Cardiac muscle cell (in vitro differentiated cells and primary cell): ENCODE results near the gene TTYH3. TPM values are rescaled to one million over a fixed set of nuclear protein-coding genes. Genes with fewer than 3 reads are reported as not detected.

ENCODE experiments used
- DNase-seq, 2 donors: peaks; one replicate each; pipeline versions ENCODE4 v3.0.0 to v3.0.0-alpha.2; 2010 to 2017; ENCODE audit warnings: low read depth in 1 of 2, low spot score in 1 of 2
- H3K27ac ChIP-seq: fragments of 200-600 bp; sonication (generic); 2 replicates; pipeline ENCODE4 v1.5.1; 2016
- H3K27me3 ChIP-seq: fragments of 200-600 bp; sonication (generic); 2 replicates; pipeline ENCODE4 v1.6.0; 2016; ENCODE audit warnings: control low read depth
- H3K36me3 ChIP-seq: fragments of 200-600 bp; sonication (generic); 2 replicates; pipeline ENCODE4 v1.5.1; 2016; ENCODE audit warnings: control low read depth
- H3K4me1 ChIP-seq: fragments of 200-600 bp; sonication (generic); 2 replicates; pipeline ENCODE4 v1.8.1; 2017; ENCODE audit warnings: low read depth, mild to moderate bottlenecking, mixed run types
- H3K4me3 ChIP-seq: fragments of 200-600 bp; sonication (generic); 2 replicates; pipeline ENCODE4 v1.5.1; 2016; ENCODE audit warnings: mild to moderate bottlenecking
- H3K9me3 ChIP-seq: fragments of 200-600 bp; sonication (generic); 2 replicates; pipeline ENCODE4 v1.5.1; 2017; ENCODE audit warnings: low read depth, mild to moderate bottlenecking, control low read depth
- polyA plus RNA-seq: library from polyadenylated mRNA; unstranded; fragments of >200 nt; fragmentation: Nextera tagmentation; extraction: Ambion mirVana; gene quantifications from 2 replicates; pipeline ENCODE4 v1.2.1, GENCODE V29; 2016
- total RNA-seq: library from RNA; depleted of rRNA; stranded (reverse); fragments of >200 nt; gene quantifications from 2 replicates; pipeline ENCODE4 v1.2.3, GENCODE V29; 2016
- TF ChIP-seq, protein P1 (sequence below): IDR thresholded peaks from 2 replicates; pipeline ENCODE4 v1.5.1; 2012; ENCODE audit warnings: low read depth, mild to moderate bottlenecking, low read length

Gene TTYH3
- total and polyA plus RNA-seq, 2 experiments from 2014 or later: 64.6 to 86.6 TPM

DNA sequence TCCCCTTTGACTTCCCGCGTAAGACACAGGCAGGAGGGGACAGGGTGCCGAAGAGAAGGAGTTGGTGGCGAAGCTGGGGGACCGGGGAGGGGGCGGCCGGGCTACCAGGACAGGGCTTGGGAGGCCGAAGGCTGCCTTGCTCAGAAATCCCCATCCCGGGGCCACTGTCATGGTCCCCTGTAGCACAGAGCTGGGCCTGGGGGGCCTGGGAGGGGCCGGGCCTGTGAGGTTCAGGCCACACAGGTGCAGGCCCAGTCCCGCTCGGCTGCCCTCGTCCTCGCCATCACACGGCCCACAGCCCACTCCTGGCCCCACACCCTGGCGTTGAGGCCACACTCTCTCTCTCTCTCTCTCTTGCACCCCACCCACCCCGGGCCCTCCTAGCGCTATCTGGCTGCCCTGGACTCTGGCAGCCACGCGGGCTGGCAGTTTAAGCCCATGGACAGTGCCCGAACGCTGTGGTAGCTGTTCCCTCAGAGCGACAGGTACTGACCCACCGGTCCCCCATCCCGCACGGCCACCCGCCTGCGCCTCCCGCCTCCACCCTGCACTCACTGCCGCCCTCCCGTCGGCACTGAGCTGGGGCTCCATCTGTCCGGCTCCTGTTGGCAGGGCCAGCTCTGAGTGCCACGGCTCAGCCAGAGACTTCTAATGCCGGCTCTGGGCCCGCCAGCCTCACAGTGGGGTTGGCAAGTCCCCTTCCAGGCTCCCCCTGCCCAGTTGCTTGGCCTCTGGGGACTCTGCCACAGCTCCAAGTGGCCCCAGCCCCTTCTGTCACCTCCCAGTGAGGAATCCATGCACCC lies 28.0 kb downstream of the TTYH3 start:
- DNase-seq: no peak
- peaks cover 13% of the 10 kb centered on the region for H3K36me3 ChIP-seq

DNA sequence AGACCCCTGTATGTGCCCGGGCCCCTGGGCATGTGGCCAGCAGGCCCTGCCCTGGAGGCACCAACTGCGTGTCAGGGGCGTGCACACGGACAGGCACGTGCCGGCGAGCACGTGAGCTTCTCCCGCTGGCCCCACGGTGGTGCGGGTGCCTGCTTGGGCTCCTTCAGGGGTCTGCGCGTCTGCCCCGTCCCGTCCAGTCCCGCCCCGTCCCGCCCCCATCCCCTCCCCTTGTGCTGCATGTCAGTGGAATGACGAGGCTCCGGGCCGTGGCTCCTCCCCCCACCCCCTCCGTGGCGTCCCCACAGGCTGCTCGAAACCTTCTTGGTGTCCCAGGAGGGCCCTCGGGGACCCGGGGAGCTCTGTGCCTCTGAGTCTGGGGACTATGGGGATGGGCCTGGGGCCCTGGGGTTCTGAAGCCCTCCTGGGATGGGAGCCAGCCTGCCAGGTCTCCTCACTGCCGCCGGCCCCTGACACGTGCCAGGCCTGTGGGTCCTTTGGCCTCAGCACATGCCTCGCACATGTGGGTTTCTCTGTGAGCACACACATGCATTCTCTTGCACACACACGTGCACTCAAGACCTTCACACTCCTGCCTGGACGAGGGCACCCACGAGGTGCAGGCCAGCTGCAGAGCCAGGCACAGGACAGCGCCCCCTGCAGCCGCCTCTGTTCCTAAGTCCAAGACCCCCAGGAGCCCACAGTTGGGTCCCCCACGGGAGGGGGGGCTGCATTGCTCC lies 28.7 kb downstream of the TTYH3 start:
- Histone ChIP-seq H3K36me3 (peaks cover 13% of the 10 kb centered on the region), H3K4me1 (no peaks in the 10 kb centered on the region), H3K27ac (no peak overlapping the region), H3K4me3 (no peak overlapping the region), H3K9me3 (no peaks in the 10 kb centered on the region), H3K27me3 (no peaks in the 10 kb centered on the region)
- no peak for DNase-seq
- TF ChIP-seq, protein P1, sequence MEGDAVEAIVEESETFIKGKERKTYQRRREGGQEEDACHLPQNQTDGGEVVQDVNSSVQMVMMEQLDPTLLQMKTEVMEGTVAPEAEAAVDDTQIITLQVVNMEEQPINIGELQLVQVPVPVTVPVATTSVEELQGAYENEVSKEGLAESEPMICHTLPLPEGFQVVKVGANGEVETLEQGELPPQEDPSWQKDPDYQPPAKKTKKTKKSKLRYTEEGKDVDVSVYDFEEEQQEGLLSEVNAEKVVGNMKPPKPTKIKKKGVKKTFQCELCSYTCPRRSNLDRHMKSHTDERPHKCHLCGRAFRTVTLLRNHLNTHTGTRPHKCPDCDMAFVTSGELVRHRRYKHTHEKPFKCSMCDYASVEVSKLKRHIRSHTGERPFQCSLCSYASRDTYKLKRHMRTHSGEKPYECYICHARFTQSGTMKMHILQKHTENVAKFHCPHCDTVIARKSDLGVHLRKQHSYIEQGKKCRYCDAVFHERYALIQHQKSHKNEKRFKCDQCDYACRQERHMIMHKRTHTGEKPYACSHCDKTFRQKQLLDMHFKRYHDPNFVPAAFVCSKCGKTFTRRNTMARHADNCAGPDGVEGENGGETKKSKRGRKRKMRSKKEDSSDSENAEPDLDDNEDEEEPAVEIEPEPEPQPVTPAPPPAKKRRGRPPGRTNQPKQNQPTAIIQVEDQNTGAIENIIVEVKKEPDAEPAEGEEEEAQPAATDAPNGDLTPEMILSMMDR: peak; percentile 45

More for the DNA sequence above, 28.0 kb downstream of the TTYH3 start:
- TF ChIP-seq, protein P1: no peak
- H3K4me1 ChIP-seq: no peaks in the 10 kb centered on the region
- H3K4me3 ChIP-seq: no peak overlapping the region
- H3K9me3 ChIP-seq: no peaks in the 10 kb centered on the region
- no peak overlapping the region for H3K27ac ChIP-seq
- no peaks in the 10 kb centered on the region for H3K27me3 ChIP-seq

DNA sequence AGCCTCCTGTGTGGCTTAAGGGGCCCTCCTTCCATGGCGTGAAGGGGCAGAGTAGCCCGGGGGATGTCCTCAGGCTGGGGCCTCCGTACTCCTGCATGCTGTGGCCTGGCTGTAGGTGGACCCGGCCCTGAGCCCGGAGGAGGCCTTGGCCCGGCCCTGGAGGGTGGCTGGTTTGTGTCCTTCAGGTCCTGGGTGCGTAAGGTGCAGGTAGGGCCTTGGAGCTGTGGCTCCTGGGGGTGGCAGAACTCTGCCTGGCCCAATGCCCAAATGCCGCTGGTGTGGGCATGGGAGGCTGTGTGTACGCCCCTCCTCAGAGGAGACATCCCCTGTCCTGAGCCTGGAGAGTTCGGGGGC lies 29.3 kb downstream of the TTYH3 start:
- H3K4me3 ChIP-seq: no peak overlapping the region
- no peak for DNase-seq
- no peaks in the 10 kb centered on the region for H3K27me3 ChIP-seq
- H3K9me3 ChIP-seq: no peaks in the 10 kb centered on the region
- H3K36me3 ChIP-seq: peaks cover 12% of the 10 kb centered on the region
- no peaks in the 10 kb centered on the region for H3K4me1 ChIP-seq
- TF ChIP-seq, protein P1: peak; percentile 1
- H3K27ac ChIP-seq: no peak overlapping the region

DNA sequence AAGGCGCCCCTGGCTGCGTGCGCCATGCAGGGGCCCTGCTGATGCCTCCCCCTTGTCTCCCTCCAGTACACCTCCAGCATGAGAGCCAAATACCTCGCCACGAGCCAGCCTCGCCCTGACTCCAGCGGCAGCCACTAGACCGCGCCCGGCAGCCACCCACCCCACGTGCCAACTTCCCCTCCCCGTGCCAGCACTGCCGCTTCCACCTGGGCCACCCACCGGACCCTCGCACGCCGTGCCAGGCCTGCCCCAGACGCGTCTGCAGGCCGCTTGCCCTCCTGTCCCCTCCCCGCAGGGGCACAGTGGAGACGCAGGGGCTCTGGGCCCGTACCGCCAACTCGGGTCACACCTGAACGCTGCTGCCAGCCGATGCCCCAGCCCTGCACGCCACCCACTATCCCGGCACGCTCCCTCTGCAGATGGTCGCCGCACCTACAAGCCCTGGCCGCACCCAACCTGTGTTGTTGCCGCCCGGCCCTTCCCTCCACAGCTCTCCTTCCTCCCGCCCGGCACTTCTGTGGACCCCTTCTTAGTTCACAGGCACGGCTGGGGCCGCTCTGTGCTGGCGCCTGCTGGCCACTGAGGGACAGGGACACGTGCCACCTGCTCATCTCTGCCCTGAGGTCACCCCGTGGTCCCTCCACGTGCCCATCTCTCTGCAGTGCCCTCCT lies 30.0 kb downstream of the TTYH3 start:
- H3K4me3 ChIP-seq: no peak overlapping the region
- no peaks in the 10 kb centered on the region for H3K9me3 ChIP-seq
- H3K27me3 ChIP-seq: no peaks in the 10 kb centered on the region
- H3K36me3 ChIP-seq: peaks cover 7% of the 10 kb centered on the region
- no peak overlapping the region for H3K27ac ChIP-seq
- H3K4me1 ChIP-seq: no peaks in the 10 kb centered on the region
- TF ChIP-seq, protein P1: peak; percentile 3
- DNase-seq: no peak

DNA sequence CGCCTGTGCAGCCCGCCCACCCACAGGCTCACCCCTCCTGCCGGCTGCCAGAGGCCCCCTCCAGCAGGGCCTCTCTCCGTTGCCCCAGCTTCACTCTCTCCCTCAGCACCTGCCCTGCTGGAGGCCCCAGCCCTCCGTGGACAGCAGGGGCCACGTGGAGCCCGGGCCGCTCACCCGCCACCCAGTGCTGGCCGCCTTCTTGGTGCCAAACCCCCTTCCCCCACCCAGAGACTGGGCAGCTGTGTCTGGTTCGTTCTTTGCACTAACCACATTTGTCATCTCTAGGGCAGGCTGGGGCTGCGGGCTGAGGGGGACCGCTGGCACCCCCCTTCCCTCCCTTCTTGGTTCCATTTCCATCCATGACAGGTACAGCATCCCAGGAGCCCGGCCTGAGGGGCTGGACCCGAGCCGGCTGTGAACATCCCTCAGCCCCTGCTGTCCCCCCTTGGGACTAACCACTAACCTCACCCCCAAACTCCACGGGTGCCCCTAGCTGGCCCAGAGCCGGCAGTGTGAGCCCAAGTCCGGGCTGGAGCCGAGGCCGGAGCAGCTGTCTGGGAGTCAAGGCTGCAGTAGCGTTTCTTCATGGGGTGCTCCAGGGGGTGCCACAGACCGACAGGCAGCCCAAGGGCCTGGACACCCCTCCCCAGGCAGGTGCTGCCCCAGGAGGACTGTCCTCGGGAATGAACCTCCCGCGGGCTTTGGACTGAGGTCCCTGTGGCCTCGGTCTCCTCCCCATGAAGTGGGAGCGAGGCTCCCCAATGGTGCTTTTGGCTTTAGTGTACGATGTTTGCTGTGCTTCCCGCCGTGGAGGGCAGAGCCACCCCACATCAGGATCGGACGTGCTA lies 30.7 kb downstream of the TTYH3 start:
- peaks cover 7% of the 10 kb centered on the region for H3K36me3 ChIP-seq
- H3K27ac ChIP-seq: peak overlapping the region; percentile 51
- TF ChIP-seq, protein P1: no peak

More for the DNA sequence above, 30.7 kb downstream of the TTYH3 start:
- Histone ChIP-seq H3K4me3 (no peak overlapping the region), H3K9me3 (no peaks in the 10 kb centered on the region), H3K4me1 (no peaks in the 10 kb centered on the region), H3K27me3 (no peaks in the 10 kb centered on the region)
- DNase-seq: no peak
